RWPE2 (cell line): Measurements from ENCODE around the gene OR2T4.

Source experiments
- ATAC-seq: fragments of 200-7000 bp; cut with Tn5 transposase; 3 replicates; pipeline ENCODE4 v1.9.1; 2021; ENCODE audit warnings: low read depth
- DNase-seq: peaks from one replicate; pipeline ENCODE4 v3.0.0-alpha.2; 2020; ENCODE audit warnings: low spot score
- H3K27ac ChIP-seq: fragments of 450-650 bp; 2 replicates; pipeline ENCODE4 v1.5.1; 2017; ENCODE audit warnings: mild to moderate bottlenecking; ENCODE audit not compliant: poor library complexity, severe bottlenecking
- H3K27me3 ChIP-seq: fragments of 250-450 bp; sonication (Bioruptor Pico); 2 replicates; pipeline ENCODE4 v1.5.1; 2021; ENCODE audit warnings: mild to moderate bottlenecking, moderate library complexity; ENCODE audit not compliant: insufficient read depth, poor library complexity, severe bottlenecking
- H3K36me3 ChIP-seq: fragments of 250-450 bp; sonication (Bioruptor Pico); 2 replicates; pipeline ENCODE4 v1.5.1; 2020; ENCODE audit warnings: low read depth, mild to moderate bottlenecking, moderate library complexity
- H3K4me1 ChIP-seq: fragments of 250-450 bp; sonication (Bioruptor Pico); 2 replicates; pipeline ENCODE4 v1.5.1; 2021; ENCODE audit warnings: mild to moderate bottlenecking, moderate library complexity; ENCODE audit not compliant: insufficient read depth, poor library complexity, severe bottlenecking
- H3K4me3 ChIP-seq: fragments of 250-450 bp; sonication (Bioruptor Pico); 2 replicates; pipeline ENCODE4 v1.5.1; 2021; ENCODE audit warnings: mild to moderate bottlenecking, moderate library complexity; ENCODE audit not compliant: severe bottlenecking
- H3K9me3 ChIP-seq: fragments of 250-450 bp; sonication (Bioruptor Pico); 2 replicates; pipeline ENCODE4 v1.5.1; 2021; ENCODE audit warnings: mild to moderate bottlenecking, moderate library complexity; ENCODE audit not compliant: severe bottlenecking
- CTCF ChIP-seq: fragments of 450-650 bp; IDR thresholded peaks from one replicate; pipeline ENCODE4 v1.5.1; 2017; ENCODE audit warnings: mild to moderate bottlenecking, moderate library complexity; ENCODE audit not compliant: poor library complexity, severe bottlenecking

The OR2T4 gene

GRCh38 chr1:248376916-248377315 lies 15.5 kb downstream of the OR2T4 start:
- H3K4me1 ChIP-seq: no peaks in the 10 kb centered on the region
- ATAC-seq: no peak
- H3K27me3 ChIP-seq: no peaks in the 10 kb centered on the region
- no peak overlapping the region for H3K4me3 ChIP-seq
- H3K36me3 ChIP-seq: no peaks in the 10 kb centered on the region
- no peaks in the 10 kb centered on the region for H3K9me3 ChIP-seq
- no peak overlapping the region for H3K27ac ChIP-seq
- no peak for DNase-seq
- TF ChIP-seq CTCF: no peak

GRCh38 chr1:248380854-248381253 lies 19.4 kb downstream of the OR2T4 start:
- no peak overlapping the region for H3K4me3 ChIP-seq
- no peak overlapping the region for H3K27ac ChIP-seq
- H3K27me3 ChIP-seq: no peaks in the 10 kb centered on the region
- H3K9me3 ChIP-seq: no peaks in the 10 kb centered on the region
- no peak for TF ChIP-seq CTCF
- DNase-seq (no peak), ATAC-seq (no peak)
- no peaks in the 10 kb centered on the region for H3K4me1 ChIP-seq
- H3K36me3 ChIP-seq: no peaks in the 10 kb centered on the region

- no peak overlapping the region for H3K4me3 ChIP-seq
- ATAC-seq (no peak), DNase-seq (no peak)
- no peaks in the 10 kb centered on the region for H3K27me3 ChIP-seq
- H3K9me3 ChIP-seq: no peaks in the 10 kb centered on the region
- TF ChIP-seq CTCF: no peak
- no peak overlapping the region for H3K27ac ChIP-seq
- no peaks in the 10 kb centered on the region for H3K36me3 ChIP-seq
- no peaks in the 10 kb centered on the region for H3K4me1 ChIP-seq
These were observed 27.0 kb downstream of the OR2T4 start for GRCh38 chr1:248388426-248388825.

- Histone ChIP-seq H3K9me3 (no peaks in the 10 kb centered on the region), H3K4me3 (no peak overlapping the region), H3K27me3 (no peaks in the 10 kb centered on the region), H3K4me1 (no peaks in the 10 kb centered on the region), H3K36me3 (no peaks in the 10 kb centered on the region), H3K27ac (no peak overlapping the region)
- TF ChIP-seq CTCF: no peak
- ATAC-seq: no peak
- DNase-seq: no peak
These were observed 31.6 kb downstream of the OR2T4 start for GRCh38 chr1:248393050-248393449.

GRCh38 chr1:248402748-248403147 lies 41.3 kb downstream of the OR2T4 start, which contains the start of gene OR2T1:
Gene OR2T1 (plus strand): TSS chr1:248403048. CDS start chr1:248406148, 3,100 bp downstream.
- Histone ChIP-seq H3K27ac (no peak within 1 kb of the TSS), H3K27me3 (no peaks in the 10 kb centered on the region), H3K36me3 (no peaks in the 10 kb centered on the region), H3K4me1 (no peaks in the 10 kb centered on the region), H3K4me3 (no peak within 1 kb of the TSS), H3K9me3 (peaks cover 2% of the 10 kb centered on the region)
- no peak for ATAC-seq
- DNase-seq: no peak
- no peak for TF ChIP-seq CTCF
